Measurements from ENCODE around the gene KIF26B. TPM values are rescaled to one million over a fixed set of nuclear protein-coding genes. Genes with fewer than 3 reads are reported as not detected.
"Not testable (repeated sequence)": the region's sequence is repeated elsewhere in the genome, so short reads cannot be mapped to it uniquely, and the experiment has no call there.

Gene KIF26B
- total RNA-seq, 1 donor from 2014 or later, result 0.49 TPM

DNA sequence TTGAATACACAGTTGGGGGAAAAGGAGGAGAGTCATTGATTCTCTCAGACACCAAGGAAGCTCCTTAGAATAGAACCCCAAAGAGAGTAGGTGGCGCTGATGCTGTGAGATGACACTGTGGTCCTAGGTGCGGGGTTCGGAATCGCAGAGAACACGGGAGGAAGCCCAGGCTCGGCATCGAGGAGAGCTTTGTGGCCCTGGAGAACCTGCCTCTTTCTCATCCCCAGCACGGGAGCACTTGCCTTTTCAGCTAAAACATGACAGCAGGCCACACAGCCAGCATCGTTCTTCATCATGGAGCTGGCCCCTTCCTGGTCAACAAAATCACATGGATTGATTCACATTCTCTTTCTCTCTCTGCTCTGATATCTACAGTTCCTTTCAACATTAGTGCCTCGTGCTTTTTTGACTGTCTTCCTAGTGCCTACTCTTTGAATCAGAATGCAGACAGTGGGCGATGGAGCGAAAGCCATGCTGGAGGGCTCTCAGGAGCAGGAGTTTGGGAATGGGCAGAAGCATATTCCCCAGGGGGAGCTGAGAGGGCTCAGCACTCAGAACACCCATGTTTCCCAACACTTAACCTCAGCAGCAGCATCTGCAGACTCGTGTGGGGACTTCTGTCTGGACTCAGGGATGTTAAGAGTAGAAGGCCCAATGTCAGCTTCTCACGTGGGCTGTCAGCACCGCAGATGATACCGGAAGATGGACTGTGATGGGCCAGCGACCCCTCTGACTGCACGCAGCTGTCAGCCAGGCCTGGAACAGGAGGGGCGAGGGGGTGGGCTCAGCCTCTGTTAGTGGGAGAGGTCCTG is 539.4 kb downstream of the KIF26B start:
- TF ChIP-seq POLR2AphosphoS5 (IDR thresholded peaks at IDR 0.05; ENCODE audit: insufficient read depth in 1 of 2, low read depth in 1 of 2), result no peak
- TF ChIP-seq POLR2A (IDR thresholded peaks at IDR 0.05), result no peak
- TF ChIP-seq, protein P1, sequence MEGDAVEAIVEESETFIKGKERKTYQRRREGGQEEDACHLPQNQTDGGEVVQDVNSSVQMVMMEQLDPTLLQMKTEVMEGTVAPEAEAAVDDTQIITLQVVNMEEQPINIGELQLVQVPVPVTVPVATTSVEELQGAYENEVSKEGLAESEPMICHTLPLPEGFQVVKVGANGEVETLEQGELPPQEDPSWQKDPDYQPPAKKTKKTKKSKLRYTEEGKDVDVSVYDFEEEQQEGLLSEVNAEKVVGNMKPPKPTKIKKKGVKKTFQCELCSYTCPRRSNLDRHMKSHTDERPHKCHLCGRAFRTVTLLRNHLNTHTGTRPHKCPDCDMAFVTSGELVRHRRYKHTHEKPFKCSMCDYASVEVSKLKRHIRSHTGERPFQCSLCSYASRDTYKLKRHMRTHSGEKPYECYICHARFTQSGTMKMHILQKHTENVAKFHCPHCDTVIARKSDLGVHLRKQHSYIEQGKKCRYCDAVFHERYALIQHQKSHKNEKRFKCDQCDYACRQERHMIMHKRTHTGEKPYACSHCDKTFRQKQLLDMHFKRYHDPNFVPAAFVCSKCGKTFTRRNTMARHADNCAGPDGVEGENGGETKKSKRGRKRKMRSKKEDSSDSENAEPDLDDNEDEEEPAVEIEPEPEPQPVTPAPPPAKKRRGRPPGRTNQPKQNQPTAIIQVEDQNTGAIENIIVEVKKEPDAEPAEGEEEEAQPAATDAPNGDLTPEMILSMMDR (IDR thresholded peaks at IDR 0.05), result no peak
- no peak overlapping the region for H3K4me3 ChIP-seq
- no peak for DNase-seq (ENCODE audit: extremely low spot score in 2 of 2)

DNA sequence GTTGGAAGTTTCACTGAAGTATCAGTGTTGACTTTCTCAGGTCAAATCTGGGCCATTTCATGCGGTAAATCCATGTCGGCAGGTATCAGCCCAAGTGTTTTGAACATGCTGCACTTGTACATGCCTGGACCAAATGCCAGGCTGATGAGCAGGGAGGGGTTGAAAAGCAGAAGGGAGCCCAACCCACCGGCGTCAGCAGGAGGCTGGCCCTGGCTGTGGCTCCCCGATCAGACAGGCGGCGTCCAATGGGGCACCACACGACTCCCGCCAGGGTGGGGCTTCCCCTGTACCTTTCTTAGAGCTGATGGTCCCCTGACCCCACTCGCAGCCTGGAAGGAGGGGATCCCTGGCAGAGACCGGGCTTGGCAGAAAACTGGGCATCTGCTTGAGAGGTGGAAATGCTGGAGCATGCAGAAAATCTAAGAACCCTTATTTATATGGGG is 540.0 kb downstream of the KIF26B start:
- no peak for TF ChIP-seq POLR2A (IDR thresholded peaks at IDR 0.05)
- TF ChIP-seq, protein P1 (IDR thresholded peaks at IDR 0.05), result no peak
- no peak for TF ChIP-seq POLR2AphosphoS5 (IDR thresholded peaks at IDR 0.05; ENCODE audit: insufficient read depth in 1 of 2, low read depth in 1 of 2)
- intact Hi-C loops (cut with DNase I), result no loop called here
- H3K4me1 ChIP-seq, result no peaks in the 10 kb centered on the region
- no peaks in the 10 kb centered on the region for H3K36me3 ChIP-seq
- H3K4me3 ChIP-seq, result no peak overlapping the region
- H3K27me3 ChIP-seq, result no peaks in the 10 kb centered on the region
- no peak for DNase-seq (ENCODE audit: extremely low spot score in 2 of 2)
- H3K9me3 ChIP-seq, result no peaks in the 10 kb centered on the region
- no peak overlapping the region for H3K27ac ChIP-seq

More for the DNA sequence above, 539.4 kb downstream of the KIF26B start:
- intact Hi-C loops (cut with DNase I), result no loop called here
- Histone ChIP-seq H3K4me1 (no peaks in the 10 kb centered on the region), H3K27ac (no peak overlapping the region), H3K9me3 (no peaks in the 10 kb centered on the region), H3K36me3 (no peaks in the 10 kb centered on the region), H3K27me3 (no peaks in the 10 kb centered on the region)

DNA sequence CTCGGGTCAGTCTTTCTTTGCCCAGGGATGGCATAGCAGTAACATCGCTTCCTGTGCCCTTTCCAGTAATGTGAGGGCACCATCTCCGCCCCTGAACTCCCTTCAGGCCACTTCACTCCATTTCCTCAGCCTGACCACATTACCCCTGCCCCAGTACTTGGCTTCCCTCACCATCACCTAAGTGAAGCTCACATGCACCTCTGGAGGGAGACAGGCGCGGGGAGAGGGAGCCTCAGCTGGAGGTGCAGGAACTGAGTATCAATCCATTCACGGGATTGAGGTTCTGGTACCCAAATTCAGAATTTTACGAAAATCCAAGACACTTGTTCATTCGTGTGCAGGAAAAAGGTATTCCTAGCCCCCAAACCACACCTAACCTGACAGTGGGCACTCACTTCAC is 540.4 kb downstream of the KIF26B start:
- H3K9me3 ChIP-seq, result no peaks in the 10 kb centered on the region
- no peak for TF ChIP-seq POLR2A (IDR thresholded peaks at IDR 0.05)
- TF ChIP-seq, protein P1 (IDR thresholded peaks at IDR 0.05), result no peak
- TF ChIP-seq POLR2AphosphoS5 (IDR thresholded peaks at IDR 0.05; ENCODE audit: insufficient read depth in 1 of 2, low read depth in 1 of 2), result no peak
- no peaks in the 10 kb centered on the region for H3K36me3 ChIP-seq
- no peak for DNase-seq (ENCODE audit: extremely low spot score in 2 of 2)
- H3K27me3 ChIP-seq, result no peaks in the 10 kb centered on the region
- no peak overlapping the region for H3K27ac ChIP-seq
- H3K4me1 ChIP-seq, result no peaks in the 10 kb centered on the region
- intact Hi-C loops (cut with DNase I), result no loop called here
- H3K4me3 ChIP-seq, result no peak overlapping the region

DNA sequence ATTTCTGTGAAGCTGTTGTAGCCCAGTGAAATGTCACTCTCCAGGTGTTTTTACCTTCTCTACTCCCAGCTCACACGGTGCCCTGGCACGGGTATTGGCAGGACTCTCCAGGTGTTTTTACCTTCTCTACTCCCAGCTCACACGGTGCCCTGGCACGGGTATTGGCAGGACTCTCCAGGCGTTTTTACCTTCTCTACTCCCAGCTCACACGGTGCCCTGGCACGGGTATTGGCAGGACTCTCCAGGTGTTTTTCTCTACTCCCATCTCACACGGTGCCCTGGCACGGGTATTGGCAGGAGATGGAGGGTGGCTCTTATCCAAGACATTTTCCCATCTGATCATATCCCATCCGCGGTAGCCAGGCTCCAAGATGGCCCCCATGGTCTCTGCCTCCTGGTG is 540.9 kb downstream of the KIF26B start:
- DNase-seq (ENCODE audit: extremely low spot score in 2 of 2); H3K27me3 ChIP-seq; H3K27ac ChIP-seq; H3K4me1 ChIP-seq; intact Hi-C loops (cut with DNase I); H3K36me3 ChIP-seq; H3K4me3 ChIP-seq; H3K9me3 ChIP-seq: not testable (repeated sequence)

DNA sequence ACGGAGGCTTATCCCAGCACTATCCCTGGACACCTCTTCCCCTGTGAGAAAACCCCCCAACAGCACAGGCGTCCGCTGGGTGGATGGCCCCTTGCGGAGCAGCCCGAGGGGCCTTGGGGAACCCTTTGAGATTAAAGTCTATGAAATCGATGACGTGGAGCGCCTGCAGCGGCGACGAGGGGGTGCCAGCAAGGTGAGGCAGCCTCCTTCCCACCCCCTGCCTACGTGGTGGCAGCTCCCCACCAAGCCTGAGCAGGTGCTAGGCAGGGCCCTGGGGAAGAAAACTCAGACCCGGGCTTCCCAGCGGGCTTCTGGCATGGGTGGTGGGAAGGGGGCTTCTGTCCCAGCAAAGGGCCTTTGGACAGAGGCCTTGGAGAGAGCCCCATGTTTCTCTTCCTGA is 543.3 kb downstream of the KIF26B start:
- Histone ChIP-seq H3K4me3 (no peak overlapping the region), H3K4me1 (no peaks in the 10 kb centered on the region), H3K27ac (no peak overlapping the region), H3K36me3 (no peaks in the 10 kb centered on the region), H3K9me3 (no peaks in the 10 kb centered on the region), H3K27me3 (no peaks in the 10 kb centered on the region)
- TF ChIP-seq POLR2AphosphoS5 (IDR thresholded peaks at IDR 0.05; ENCODE audit: insufficient read depth in 1 of 2, low read depth in 1 of 2) (no peak), POLR2A (IDR thresholded peaks at IDR 0.05) (no peak)
- TF ChIP-seq, protein P1 (IDR thresholded peaks at IDR 0.05), result no peak
- intact Hi-C loops (cut with DNase I), result no loop called here
- DNase-seq (ENCODE audit: extremely low spot score in 2 of 2), result no peak
